ENCODE measurements around the gene CHCHD3. TPM values are rescaled to one million over a fixed set of nuclear protein-coding genes. Genes with fewer than 3 reads are reported as not detected.
A peak's percentile ranks its signal among the peaks of the same experiment; 100 is the strongest.

CHCHD3 gene
- total RNA-seq, 8 experiments from 2014 or later, result 74.5 to 122 (median 90.0) TPM

- no peak overlapping the region for H3K4me3 ChIP-seq
- ATAC-seq (replicated peaks in 6 of 8), result peak in 1 of 8 experiments; percentile 44
- no peaks in the 10 kb centered on the region for H3K4me1 ChIP-seq (replicated peaks in 1 of 2)
- 89 to 100% (median 100%) methylated on average over 1 of the region's 1 CpG; no CpG with 5 or more reads in 2 of the 10 experiments for WGBS, 10 experiments
- H3K27ac ChIP-seq, result no peak overlapping the region
- in situ Hi-C loops (cut with MboI; ENCODE audit: low pct_unique_long_range_greater_than_20kb in 2 of 9, low sequenced_read_pairs in 9 of 9, unreplicated experiment in 9 of 9), result no loop called here
These were observed 16.6 kb downstream of the CHCHD3 start for GRCh38 chr7:133065301-133065700.

GRCh38 chr7:133064082-133064820, 17.6 kb downstream of the CHCHD3 start:
- 90 to 100% (median 99%) methylated on average over 1 to 4 of the region's 4 CpGs for WGBS, 10 experiments
- H3K4me3 ChIP-seq, result no peak overlapping the region
- no peak overlapping the region for H3K27ac ChIP-seq
- no peak for ATAC-seq (replicated peaks in 6 of 8)
- H3K4me1 ChIP-seq (replicated peaks in 1 of 2), result no peaks in the 10 kb centered on the region
- in situ Hi-C loops (cut with MboI; ENCODE audit: low pct_unique_long_range_greater_than_20kb in 2 of 9, low sequenced_read_pairs in 9 of 9, unreplicated experiment in 9 of 9), result no loop called here

- WGBS, 10 experiments, result 94 to 100% (median 100%) methylated on average over 1 to 2 of the region's 2 CpGs; no CpG with 5 or more reads in 7 of the 10 experiments
These were observed 20.1 kb downstream of the CHCHD3 start for GRCh38 chr7:133061792-133062191.

GRCh38 chr7:133061357-133061756, 20.5 kb downstream of the CHCHD3 start:
- in situ Hi-C loops (cut with MboI; ENCODE audit: low pct_unique_long_range_greater_than_20kb in 2 of 9, low sequenced_read_pairs in 9 of 9, unreplicated experiment in 9 of 9), result no loop called here
- peak in 1 of 8 experiments; percentile 47 for ATAC-seq (replicated peaks in 6 of 8)
- Histone ChIP-seq H3K27ac (no peak overlapping the region), H3K4me1 (replicated peaks in 1 of 2) (no peaks in the 10 kb centered on the region), H3K4me3 (no peak overlapping the region)
- WGBS, 10 experiments, result 83 to 100% (median 100%) methylated on average over 1 to 2 of the region's 2 CpGs; no CpG with 5 or more reads in 3 of the 10 experiments

More at GRCh38 chr7:133061792-133062191, 20.1 kb downstream of the CHCHD3 start:
- no peak for ATAC-seq (replicated peaks in 6 of 8)
- H3K4me1 ChIP-seq (replicated peaks in 1 of 2), result no peaks in the 10 kb centered on the region
- no peak overlapping the region for H3K27ac ChIP-seq
- H3K4me3 ChIP-seq, result no peak overlapping the region
- in situ Hi-C loops (cut with MboI; ENCODE audit: low pct_unique_long_range_greater_than_20kb in 2 of 9, low sequenced_read_pairs in 9 of 9, unreplicated experiment in 9 of 9), result no loop called here

GRCh38 chr7:133060004-133060403, 21.9 kb downstream of the CHCHD3 start:
- H3K4me1 ChIP-seq (replicated peaks in 1 of 2), result no peaks in the 10 kb centered on the region
- no peak overlapping the region for H3K4me3 ChIP-seq
- ATAC-seq (replicated peaks in 6 of 8), result no peak
- WGBS, 10 experiments, result 80 to 100% (median 100%) methylated on average over 1 to 6 of the region's 6 CpGs; no CpG with 5 or more reads in 5 of the 10 experiments
- no peak overlapping the region for H3K27ac ChIP-seq
- in situ Hi-C loops (cut with MboI; ENCODE audit: low pct_unique_long_range_greater_than_20kb in 2 of 9, low sequenced_read_pairs in 9 of 9, unreplicated experiment in 9 of 9), result no loop called here

GRCh38 chr7:133059263-133059662, 22.6 kb downstream of the CHCHD3 start:
- in situ Hi-C loops (cut with MboI; ENCODE audit: low pct_unique_long_range_greater_than_20kb in 2 of 9, low sequenced_read_pairs in 9 of 9, unreplicated experiment in 9 of 9), result no loop called here

GRCh38 chr7:133056370-133057238, 25.3 kb downstream of the CHCHD3 start:
- H3K4me1 ChIP-seq (replicated peaks in 1 of 2), result no peaks in the 10 kb centered on the region
- WGBS, 10 experiments, result 55 to 95% (median 83%) methylated on average over 1 to 4 of the region's 4 CpGs; no CpG with 5 or more reads in 3 of the 10 experiments
- in situ Hi-C loops (cut with MboI; ENCODE audit: low pct_unique_long_range_greater_than_20kb in 2 of 9, low sequenced_read_pairs in 9 of 9, unreplicated experiment in 9 of 9), result no loop called here
- ATAC-seq (replicated peaks in 6 of 8), result peak in 1 of 8 experiments; percentile 12
- H3K27ac ChIP-seq, result no peak overlapping the region
- no peak overlapping the region for H3K4me3 ChIP-seq

More at GRCh38 chr7:133059263-133059662, 22.6 kb downstream of the CHCHD3 start:
- WGBS, 10 experiments, result 80 to 100% (median 96%) methylated on average over 1 to 6 of the region's 6 CpGs; no CpG with 5 or more reads in 2 of the 10 experiments
- no peak for ATAC-seq (replicated peaks in 6 of 8)
- Histone ChIP-seq H3K4me1 (replicated peaks in 1 of 2) (no peaks in the 10 kb centered on the region), H3K4me3 (no peak overlapping the region), H3K27ac (no peak overlapping the region)

GRCh38 chr7:133054162-133054840, 27.6 kb downstream of the CHCHD3 start:
- in situ Hi-C loops (cut with MboI; ENCODE audit: low pct_unique_long_range_greater_than_20kb in 2 of 9, low sequenced_read_pairs in 9 of 9, unreplicated experiment in 9 of 9), result no loop called here
- Histone ChIP-seq H3K27ac (no peak overlapping the region), H3K4me3 (no peak overlapping the region), H3K4me1 (replicated peaks in 1 of 2) (peaks cover 4 to 6% of the 10 kb centered on the region in 2 donors)
- WGBS, 10 experiments, result 33 to 100% (median 59%) methylated on average over 1 to 2 of the region's 2 CpGs
- ATAC-seq (replicated peaks in 6 of 8), result no peak

- WGBS, 10 experiments, result 0 to 100% (median 70%) methylated on average over 1 to 4 of the region's 4 CpGs; no CpG with 5 or more reads in 2 of the 10 experiments
- H3K27ac ChIP-seq, result no peak overlapping the region
- H3K4me3 ChIP-seq, result no peak overlapping the region
- peak; percentile 26 to 95 (median 60) for ATAC-seq (replicated peaks in 6 of 8)
- in situ Hi-C loops (cut with MboI; ENCODE audit: low pct_unique_long_range_greater_than_20kb in 2 of 9, low sequenced_read_pairs in 9 of 9, unreplicated experiment in 9 of 9), result no loop called here
- H3K4me1 ChIP-seq (replicated peaks in 1 of 2), result peaks cover 4 to 6% of the 10 kb centered on the region in 2 donors
These were observed 28.5 kb downstream of the CHCHD3 start for GRCh38 chr7:133053321-133053891.

GRCh38 chr7:133052826-133053225, 29.1 kb downstream of the CHCHD3 start:
- ATAC-seq (replicated peaks in 6 of 8), result no peak
- in situ Hi-C loops (cut with MboI; ENCODE audit: low pct_unique_long_range_greater_than_20kb in 2 of 9, low sequenced_read_pairs in 9 of 9, unreplicated experiment in 9 of 9), result no loop called here
- no peak overlapping the region for H3K4me3 ChIP-seq
- WGBS, 10 experiments, result 14 to 100% (median 98%) methylated on average over 1 to 2 of the region's 2 CpGs
- peaks cover 4 to 6% of the 10 kb centered on the region in 2 donors for H3K4me1 ChIP-seq (replicated peaks in 1 of 2)
- no peak overlapping the region for H3K27ac ChIP-seq

GRCh38 chr7:133052401-133052756, 29.5 kb downstream of the CHCHD3 start:
- in situ Hi-C loops (cut with MboI; ENCODE audit: low pct_unique_long_range_greater_than_20kb in 2 of 9, low sequenced_read_pairs in 9 of 9, unreplicated experiment in 9 of 9), result no loop called here
- no peak overlapping the region for H3K4me3 ChIP-seq
- 0 to 100% (median 100%) methylated on average over 1 of the region's 1 CpG; no CpG with 5 or more reads in 3 of the 10 experiments for WGBS, 10 experiments
- ATAC-seq (replicated peaks in 6 of 8), result no peak
- H3K27ac ChIP-seq, result no peak overlapping the region
- peaks cover 4 to 6% of the 10 kb centered on the region in 2 donors for H3K4me1 ChIP-seq (replicated peaks in 1 of 2)

- Histone ChIP-seq H3K4me1 (replicated peaks in 1 of 2) (peaks cover 4 to 6% of the 10 kb centered on the region in 2 donors), H3K27ac (no peak overlapping the region), H3K4me3 (no peak overlapping the region)
- in situ Hi-C loops (cut with MboI; ENCODE audit: low pct_unique_long_range_greater_than_20kb in 2 of 9, low sequenced_read_pairs in 9 of 9, unreplicated experiment in 9 of 9), result no loop called here
- 40 to 96% (median 78%) methylated on average over 1 to 5 of the region's 5 CpGs for WGBS, 10 experiments
- ATAC-seq (replicated peaks in 6 of 8), result no peak
These were observed 30.0 kb downstream of the CHCHD3 start for GRCh38 chr7:133051719-133052400.

All from motor neuron (in vitro differentiated cells).